BLaER1 treated with 17β-estradiol and CSF1 and Interleukin-3, amounts not matched to agents 10 nM and 100 nM (cell line): ENCODE results near the gene POLR3K.
"Not testable (repeated sequence)": the region's sequence is repeated elsewhere in the genome, so short reads cannot be mapped to it uniquely, and the experiment has no call there.

Experiments used
- H3K27ac ChIP-seq, 11 experiments: shearing (Covaris generic); formaldehyde crosslinking; 2 replicates each; pipeline ENCODE4 v1.8.1; 2022
- H3K27me3 ChIP-seq, 11 experiments: shearing (Covaris generic); formaldehyde crosslinking; 2 replicates each; pipeline ENCODE4 v1.8.1; 2022
- H3K36me3 ChIP-seq, 11 experiments: shearing (Covaris generic); formaldehyde crosslinking; 2 replicates each; pipeline ENCODE4 v1.8.1; 2022
- H3K4me1 ChIP-seq, 10 experiments: shearing (Covaris generic); formaldehyde crosslinking; 2 replicates each; pipeline ENCODE4 v1.8.1; 2022
- H3K4me2 ChIP-seq, 11 experiments: shearing (Covaris generic); formaldehyde crosslinking; 2 replicates each; pipeline ENCODE4 v1.8.1; 2022
- H3K4me3 ChIP-seq, 10 experiments: shearing (Covaris generic); formaldehyde crosslinking; 2 replicates each; pipeline ENCODE4 v1.8.1; 2022
- H3K9ac ChIP-seq, 11 experiments: shearing (Covaris generic); formaldehyde crosslinking; 2 replicates each; pipeline ENCODE4 v1.8.1; 2022
- H3K9me3 ChIP-seq, 11 experiments: shearing (Covaris generic); formaldehyde crosslinking; replicated peaks in 1 of 11; 2 replicates each; pipeline ENCODE4 v1.8.1; 2022
- H4K20me1 ChIP-seq, 11 experiments: shearing (Covaris generic); formaldehyde crosslinking; 2 replicates each; pipeline ENCODE4 v1.8.1; 2022
- Cebpa-rat ChIP-seq, 11 experiments: shearing (Covaris generic); IDR thresholded peaks; 2 replicates each; pipeline ENCODE4 v1.8.1; 2022

Gene POLR3K

GRCh38 chr16:50769-51591 is 2.4 kb downstream of the POLR3K start:
- Histone ChIP-seq H3K4me2 (peak overlapping the region; percentile 54 to 95 (median 70); a peak in 21 of 22 replicates), H3K27ac (no peak overlapping the region), H3K27me3 (no peaks in the 10 kb centered on the region), H3K4me1 (peaks cover 35 to 58% (median 40%) of the 10 kb centered on the region in 10 experiments), H3K9ac (peak overlapping the region in 7 of 11 experiments; percentile 1 to 84 (median 15); a peak in 6 of 22 replicates), H3K4me3 (peak overlapping the region in 8 of 10 experiments; percentile 69 to 93 (median 78); a peak in 11 of 20 replicates), H4K20me1 (peaks cover 0 to 88% (median 66%) of the 10 kb centered on the region in 11 experiments; a peak in 18 of 22 replicates), H3K9me3 (no peaks in the 10 kb centered on the region), H3K36me3 (peaks cover 28 to 72% (median 65%) of the 10 kb centered on the region in 11 experiments)
- no peak for TF ChIP-seq Cebpa-rat (IDR thresholded peaks at IDR 0.05)

- no peak overlapping the region for H3K4me2 ChIP-seq
- TF ChIP-seq Cebpa-rat (IDR thresholded peaks at IDR 0.05), result no peak
Observed at GRCh38 chr16:47234-47633, 6.2 kb downstream of the POLR3K start.

GRCh38 chr16:46510-46909 is 6.9 kb downstream of the POLR3K start:
- not testable (repeated sequence) for H3K9ac ChIP-seq, H3K4me2 ChIP-seq, H3K27ac ChIP-seq, H3K27me3 ChIP-seq, H3K4me3 ChIP-seq
- peaks cover 0 to 11% (median 0%) of the 10 kb centered on the region in 11 experiments; a peak in 3 of 22 replicates for H3K9me3 ChIP-seq
- peaks cover 54 to 100% (median 96%) of the 10 kb centered on the region in 11 experiments for H3K36me3 ChIP-seq
- H4K20me1 ChIP-seq, result peaks cover 0 to 96% (median 57%) of the 10 kb centered on the region in 11 experiments; a peak in 18 of 22 replicates
- H3K4me1 ChIP-seq, result peaks cover 22 to 64% (median 40%) of the 10 kb centered on the region in 10 experiments

More at GRCh38 chr16:47234-47633, 6.2 kb downstream of the POLR3K start:
- H4K20me1 ChIP-seq, result peaks cover 0 to 96% (median 64%) of the 10 kb centered on the region in 11 experiments; a peak in 18 of 22 replicates
- H3K27ac ChIP-seq, result no peak overlapping the region
- peaks cover 51 to 98% (median 92%) of the 10 kb centered on the region in 11 experiments for H3K36me3 ChIP-seq
- H3K27me3 ChIP-seq, result no peaks in the 10 kb centered on the region
- no peak overlapping the region for H3K4me3 ChIP-seq
- peaks cover 0 to 6% (median 0%) of the 10 kb centered on the region in 11 experiments; a peak in 1 of 22 replicates for H3K9me3 ChIP-seq
- H3K9ac ChIP-seq, result peak overlapping the region in 2 of 11 experiments; percentile 12 to 22; a peak in 1 of 22 replicates
- H3K4me1 ChIP-seq, result peaks cover 29 to 66% (median 43%) of the 10 kb centered on the region in 10 experiments

- peaks cover 0 to 88% (median 46%) of the 10 kb centered on the region in 11 experiments; a peak in 16 of 22 replicates for H4K20me1 ChIP-seq
- H3K4me2 ChIP-seq, result no peak overlapping the region
- H3K36me3 ChIP-seq, result peaks cover 46 to 100% (median 96%) of the 10 kb centered on the region in 11 experiments
- H3K27ac ChIP-seq, result no peak overlapping the region
- no peak overlapping the region; a peak in 1 of 22 replicates for H3K9ac ChIP-seq
- no peak overlapping the region for H3K4me3 ChIP-seq
- H3K27me3 ChIP-seq, result no peaks in the 10 kb centered on the region
- peaks cover 13 to 56% (median 30%) of the 10 kb centered on the region in 10 experiments for H3K4me1 ChIP-seq
- H3K9me3 ChIP-seq, result peaks cover 0 to 11% (median 0%) of the 10 kb centered on the region in 11 experiments; a peak in 3 of 22 replicates
- TF ChIP-seq Cebpa-rat (IDR thresholded peaks at IDR 0.05), result no peak
Observed at GRCh38 chr16:45454-45853, 8.0 kb downstream of the POLR3K start.

- TF ChIP-seq Cebpa-rat (IDR thresholded peaks at IDR 0.05), result no peak
- peaks cover 18 to 56% (median 33%) of the 10 kb centered on the region in 10 experiments for H3K4me1 ChIP-seq
- H3K36me3 ChIP-seq, result peaks cover 46 to 100% (median 94%) of the 10 kb centered on the region in 11 experiments
- peaks cover 0 to 85% (median 41%) of the 10 kb centered on the region in 11 experiments; a peak in 16 of 22 replicates for H4K20me1 ChIP-seq
- no peak overlapping the region for H3K27ac ChIP-seq
- H3K27me3 ChIP-seq, result no peaks in the 10 kb centered on the region
- no peak overlapping the region for H3K4me3 ChIP-seq
- H3K9me3 ChIP-seq, result peaks cover 0 to 11% (median 0%) of the 10 kb centered on the region in 11 experiments; a peak in 3 of 22 replicates
- H3K9ac ChIP-seq, result no peak overlapping the region
- peak overlapping the region in 3 of 11 experiments; percentile 5 to 19 (median 8); a peak in 4 of 22 replicates for H3K4me2 ChIP-seq
Observed at GRCh38 chr16:44655-45054, 8.8 kb downstream of the POLR3K start.

- no peak overlapping the region for H3K27ac ChIP-seq
- H3K9me3 ChIP-seq, result peaks cover 0 to 11% (median 0%) of the 10 kb centered on the region in 11 experiments; a peak in 3 of 22 replicates
- no peak overlapping the region for H3K4me3 ChIP-seq
- peaks cover 0 to 85% (median 43%) of the 10 kb centered on the region in 11 experiments; a peak in 15 of 22 replicates for H4K20me1 ChIP-seq
- no peak overlapping the region for H3K9ac ChIP-seq
- H3K4me1 ChIP-seq, result peaks cover 31 to 64% (median 47%) of the 10 kb centered on the region in 10 experiments
- no peaks in the 10 kb centered on the region for H3K27me3 ChIP-seq
- H3K4me2 ChIP-seq, result peak overlapping the region in 9 of 11 experiments; percentile 14 to 42 (median 25); a peak in 11 of 22 replicates
- no peak for TF ChIP-seq Cebpa-rat (IDR thresholded peaks at IDR 0.05)
- peaks cover 46 to 98% (median 86%) of the 10 kb centered on the region in 11 experiments for H3K36me3 ChIP-seq
Observed at GRCh38 chr16:43294-43693, 10.1 kb downstream of the POLR3K start.

GRCh38 chr16:42691-43090 is 10.7 kb downstream of the POLR3K start:
- H3K4me1 ChIP-seq, result peaks cover 37 to 66% (median 53%) of the 10 kb centered on the region in 10 experiments
- H3K27ac ChIP-seq, result no peak overlapping the region
- no peak overlapping the region for H3K4me3 ChIP-seq
- H3K9me3 ChIP-seq, result peaks cover 0 to 11% (median 0%) of the 10 kb centered on the region in 11 experiments; a peak in 3 of 22 replicates
- H3K36me3 ChIP-seq, result peaks cover 46 to 97% (median 83%) of the 10 kb centered on the region in 11 experiments
- H4K20me1 ChIP-seq, result peaks cover 0 to 88% (median 39%) of the 10 kb centered on the region in 11 experiments; a peak in 15 of 22 replicates
- TF ChIP-seq Cebpa-rat (IDR thresholded peaks at IDR 0.05), result no peak
- no peak overlapping the region for H3K9ac ChIP-seq
- no peaks in the 10 kb centered on the region for H3K27me3 ChIP-seq
- H3K4me2 ChIP-seq, result peak overlapping the region; percentile 14 to 42 (median 30); a peak in 20 of 22 replicates

- Histone ChIP-seq H3K4me3 (no peak overlapping the region), H3K36me3 (peaks cover 42 to 97% (median 78%) of the 10 kb centered on the region in 11 experiments), H3K9me3 (peaks cover 0 to 11% (median 0%) of the 10 kb centered on the region in 11 experiments; a peak in 3 of 22 replicates), H4K20me1 (peaks cover 0 to 86% (median 42%) of the 10 kb centered on the region in 11 experiments; a peak in 15 of 22 replicates), H3K27ac (no peak overlapping the region), H3K9ac (no peak overlapping the region), H3K27me3 (no peaks in the 10 kb centered on the region), H3K4me2 (peak overlapping the region in 7 of 11 experiments; percentile 22 to 42 (median 35); a peak in 10 of 22 replicates), H3K4me1 (peaks cover 37 to 72% (median 59%) of the 10 kb centered on the region in 10 experiments)
- no peak for TF ChIP-seq Cebpa-rat (IDR thresholded peaks at IDR 0.05)
Observed at GRCh38 chr16:42069-42457, 11.3 kb downstream of the POLR3K start.
